PC-9 (cell line): ENCODE measurements around the gene NEO1. TPM values are rescaled to one million over a fixed set of nuclear protein-coding genes. Genes with fewer than 3 reads are reported as not detected.

ENCODE experiments used
- BruUV-seq: library from RNA; stranded (reverse); fragments of 400-500 nt; replicated peaks from 2 replicates; lab custom pipeline; 2021; lab: Mats Ljungman, UMichigan
- CTCF ChIA-PET: fragments of 300-600 bp; sonication (Branson Sonifier 250); formaldehyde crosslinking; loops from one replicate; lab custom pipeline; 2022; ENCODE audit warnings: antibody characterized with exemption; lab: Charles Lee
- POLR2A ChIA-PET: fragments of 300-600 bp; sonication (Branson Sonifier 250); formaldehyde crosslinking; loops from one replicate; lab custom pipeline; 2022; ENCODE audit warnings: antibody characterized with exemption; ENCODE audit not compliant: unreplicated experiment; lab: Charles Lee
- DNase-seq, 2 experiments: peaks; one replicate each; pipeline versions ENCODE4 v3.0.0 to v3.0.0-alpha.2; 2015 to 2022; ENCODE audit warnings: mixed read lengths in 1 of 2
- H2AFZ ChIP-seq: fragments of 200-600 bp; sonication (generic); 2 replicates; pipeline ENCODE4 v1.8.1; 2017; ENCODE audit warnings: antibody characterized with exemption
- H3F3A ChIP-seq: fragments of 200-600 bp; sonication (generic); 2 replicates; pipeline ENCODE4 v1.8.1; 2017; ENCODE audit warnings: antibody characterized with exemption, mild to moderate bottlenecking, low read depth; ENCODE audit not compliant: insufficient read depth
- H3K27ac ChIP-seq: fragments of 200-600 bp; sonication (generic); 2 replicates; pipeline ENCODE4 v1.6.1; 2016; ENCODE audit warnings: mixed run types
- H3K27me3 ChIP-seq: fragments of 200-600 bp; sonication (generic); 2 replicates; pipeline ENCODE4 v1.6.1; 2016; ENCODE audit warnings: low read depth, mixed run types; ENCODE audit not compliant: insufficient read depth
- H3K36me3 ChIP-seq: fragments of 200-600 bp; sonication (generic); 2 replicates; pipeline ENCODE4 v1.6.1; 2016; ENCODE audit warnings: low read depth, mixed run types
- H3K4me1 ChIP-seq: fragments of 200-600 bp; sonication (generic); replicated peaks from 2 replicates; pipeline ENCODE4 v1.6.1; 2016; ENCODE audit warnings: mixed run types; ENCODE audit not compliant: insufficient read depth
- H3K4me2 ChIP-seq: fragments of 200-600 bp; sonication (generic); 2 replicates; pipeline ENCODE4 v1.6.1; 2017; ENCODE audit warnings: mixed run types
- H3K4me3 ChIP-seq: fragments of 200-600 bp; sonication (generic); 2 replicates; pipeline ENCODE4 v1.6.1; 2016; ENCODE audit warnings: mixed run types
- H3K79me2 ChIP-seq: fragments of 200-600 bp; sonication (generic); 2 replicates; pipeline ENCODE4 v1.6.1; 2017; ENCODE audit warnings: low read depth, mixed run types
- H3K9me2 ChIP-seq: fragments of 200-600 bp; sonication (generic); 2 replicates; pipeline ENCODE4 v1.8.1; 2017; ENCODE audit warnings: mild to moderate bottlenecking; ENCODE audit not compliant: insufficient read depth
- H3K9me3 ChIP-seq: fragments of 200-600 bp; sonication (generic); 2 replicates; pipeline ENCODE4 v1.8.1; 2016; ENCODE audit warnings: low read depth; ENCODE audit not compliant: insufficient read depth
- H4K20me1 ChIP-seq: fragments of 200-600 bp; sonication (generic); 2 replicates; pipeline ENCODE4 v1.8.1; 2017; ENCODE audit not compliant: insufficient read depth
- CTCF ChIP-seq: fragments of 200-600 bp; sonication (generic); conservative IDR thresholded peaks from 2 replicates; pipeline ENCODE4 v1.6.1; 2017; ENCODE audit warnings: mixed run types, antibody characterized with exemption, mild to moderate bottlenecking, moderate library complexity
- EZH2 ChIP-seq: fragments of 200-600 bp; sonication (generic); IDR thresholded peaks from 2 replicates; pipeline ENCODE4 v1.8.0; 2017; ENCODE audit warnings: antibody characterized with exemption, low read depth
- intact Hi-C: fragments of 100-400 bp; cut with micrococcal nuclease; formaldehyde crosslinking; loops from one replicate; pipeline ENCODE4 v1.10.0; 2022; ENCODE audit not compliant: unreplicated experiment
- total RNA-seq: library from RNA; stranded (reverse); gene quantifications from 2 replicates; pipeline ENCODE4 v1.2.3, GENCODE V29; 2021

The NEO1 gene
- total RNA-seq, 1 experiment from 2014 or later: 5.2 TPM

- H3K27ac ChIP-seq: no peak overlapping the region
- intact Hi-C loops: no loop called here
- H3K9me2 ChIP-seq: no peaks in the 10 kb centered on the region
- H3K27me3 ChIP-seq: no peaks in the 10 kb centered on the region
- no peak overlapping the region for H3K4me2 ChIP-seq
- BruUV-seq: no TSS peak
- ChIA-PET POLR2A (no interaction called here), CTCF (no interaction called here)
- H3K9me3 ChIP-seq: no peaks in the 10 kb centered on the region
- no peak for DNase-seq
- H3K36me3 ChIP-seq: no peaks in the 10 kb centered on the region
- H3K79me2 ChIP-seq: no peaks in the 10 kb centered on the region
- no peak for TF ChIP-seq EZH2
- no peak for TF ChIP-seq CTCF
- H4K20me1 ChIP-seq: 0 out of 2 replicates have a peak, but pooled peaks cover 4% of the 10 kb centered on the region
- H3K4me1 ChIP-seq: no peaks in the 10 kb centered on the region
- H2AFZ ChIP-seq: no peak overlapping the region
- H3K4me3 ChIP-seq: no peak overlapping the region
- no peaks in the 10 kb centered on the region for H3F3A ChIP-seq
These were observed 101.2 kb downstream of the NEO1 start for GRCh38 chr15:73153447-73153846.

- Histone ChIP-seq H3K4me2 (no peak overlapping the region), H3F3A (no peaks in the 10 kb centered on the region), H3K9me2 (no peaks in the 10 kb centered on the region), H3K9me3 (no peaks in the 10 kb centered on the region), H3K36me3 (no peaks in the 10 kb centered on the region), H3K79me2 (no peaks in the 10 kb centered on the region), H4K20me1 (no peaks in the 10 kb centered on the region), H3K4me3 (no peak overlapping the region), H2AFZ (no peak overlapping the region), H3K4me1 (no peaks in the 10 kb centered on the region), H3K27me3 (no peaks in the 10 kb centered on the region), H3K27ac (no peak overlapping the region)
- ChIA-PET POLR2A (interaction anchor here (0.7 kb wide), 1 partner anchor 307 kb away, joined by 3 read pairs; no protein-coding TSS in a partner anchor), CTCF (no interaction called here)
- TF ChIP-seq CTCF (no peak), EZH2 (no peak)
- intact Hi-C loops: no loop called here
- no TSS peak for BruUV-seq
- no peak for DNase-seq
These were observed 104.3 kb downstream of the NEO1 start for GRCh38 chr15:73156431-73157191.

GRCh38 chr15:73161546-73161945, 109.3 kb downstream of the NEO1 start:
- Histone ChIP-seq H3K4me3 (no peak overlapping the region), H3K36me3 (no peaks in the 10 kb centered on the region), H3K27me3 (no peaks in the 10 kb centered on the region), H3K27ac (no peak overlapping the region), H2AFZ (no peak overlapping the region), H3K9me3 (no peaks in the 10 kb centered on the region), H3K4me1 (no peaks in the 10 kb centered on the region), H3K4me2 (no peak overlapping the region), H3K79me2 (no peaks in the 10 kb centered on the region), H4K20me1 (no peaks in the 10 kb centered on the region), H3F3A (no peaks in the 10 kb centered on the region), H3K9me2 (no peaks in the 10 kb centered on the region)
- DNase-seq: no peak
- intact Hi-C loops: no loop called here
- TF ChIP-seq EZH2 (no peak), CTCF (no peak)
- BruUV-seq: no TSS peak
- ChIA-PET POLR2A (no interaction called here), CTCF (no interaction called here)
